Measurements from ENCODE around the gene INPP4B.

Gene INPP4B

DNA sequence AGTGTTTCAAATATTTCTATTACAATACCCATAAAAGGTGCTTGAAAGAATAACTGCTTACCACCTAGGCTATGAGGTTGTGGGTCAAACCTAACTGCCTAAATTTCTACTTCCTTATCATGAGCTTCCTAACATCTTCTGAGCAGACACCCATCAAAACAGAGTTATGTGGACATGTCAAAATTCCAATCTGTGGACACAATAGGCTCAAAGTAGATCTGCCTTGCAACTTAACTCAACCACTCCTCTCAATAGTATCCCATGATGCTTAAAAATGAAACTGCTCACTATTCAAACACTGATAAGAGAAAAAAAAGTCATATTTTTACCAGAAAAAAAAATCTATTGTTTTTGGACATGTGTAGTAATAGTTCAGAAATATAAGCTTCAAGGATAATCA, 462.7 kb downstream of the INPP4B start:
- TF ChIP-seq, protein P1, sequence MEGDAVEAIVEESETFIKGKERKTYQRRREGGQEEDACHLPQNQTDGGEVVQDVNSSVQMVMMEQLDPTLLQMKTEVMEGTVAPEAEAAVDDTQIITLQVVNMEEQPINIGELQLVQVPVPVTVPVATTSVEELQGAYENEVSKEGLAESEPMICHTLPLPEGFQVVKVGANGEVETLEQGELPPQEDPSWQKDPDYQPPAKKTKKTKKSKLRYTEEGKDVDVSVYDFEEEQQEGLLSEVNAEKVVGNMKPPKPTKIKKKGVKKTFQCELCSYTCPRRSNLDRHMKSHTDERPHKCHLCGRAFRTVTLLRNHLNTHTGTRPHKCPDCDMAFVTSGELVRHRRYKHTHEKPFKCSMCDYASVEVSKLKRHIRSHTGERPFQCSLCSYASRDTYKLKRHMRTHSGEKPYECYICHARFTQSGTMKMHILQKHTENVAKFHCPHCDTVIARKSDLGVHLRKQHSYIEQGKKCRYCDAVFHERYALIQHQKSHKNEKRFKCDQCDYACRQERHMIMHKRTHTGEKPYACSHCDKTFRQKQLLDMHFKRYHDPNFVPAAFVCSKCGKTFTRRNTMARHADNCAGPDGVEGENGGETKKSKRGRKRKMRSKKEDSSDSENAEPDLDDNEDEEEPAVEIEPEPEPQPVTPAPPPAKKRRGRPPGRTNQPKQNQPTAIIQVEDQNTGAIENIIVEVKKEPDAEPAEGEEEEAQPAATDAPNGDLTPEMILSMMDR (IDR thresholded peaks at IDR 0.05; ENCODE audit: borderline replicate concordance, insufficient read depth, low read depth, low read length): no peak
- no peak overlapping the region for H3K4me3 ChIP-seq (ENCODE audit: low read depth, low read length)

DNA sequence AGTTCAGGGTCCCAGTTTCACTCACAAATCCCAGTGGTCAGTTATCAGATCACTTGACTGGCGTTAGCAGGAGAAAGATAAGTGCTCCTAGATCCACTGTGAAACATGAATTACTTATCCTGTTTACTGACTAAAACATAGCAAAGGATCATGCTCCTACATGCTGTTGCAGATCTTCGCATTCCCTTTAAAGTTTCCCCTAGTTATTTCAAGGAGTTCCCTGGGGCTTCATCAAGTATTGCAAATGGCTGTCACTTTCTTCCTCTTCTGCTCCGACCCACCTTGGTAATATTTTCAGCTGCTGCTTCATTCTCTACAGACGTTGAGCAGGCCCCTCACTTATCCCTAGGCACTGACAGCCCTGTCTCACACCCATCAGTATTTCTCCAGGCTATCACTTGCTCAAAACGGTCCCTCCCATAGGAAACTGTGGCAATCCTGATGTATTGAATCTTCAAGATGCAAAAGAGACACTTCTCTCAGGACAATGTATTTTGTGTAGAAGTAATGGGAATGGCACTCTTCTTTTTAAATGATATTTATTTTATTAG, 466.0 kb downstream of the INPP4B start:
- TF ChIP-seq, protein P1 (IDR thresholded peaks at IDR 0.05; ENCODE audit: borderline replicate concordance, insufficient read depth, low read depth, low read length): no peak
- no peak overlapping the region for H3K4me3 ChIP-seq (ENCODE audit: low read depth, low read length)

DNA sequence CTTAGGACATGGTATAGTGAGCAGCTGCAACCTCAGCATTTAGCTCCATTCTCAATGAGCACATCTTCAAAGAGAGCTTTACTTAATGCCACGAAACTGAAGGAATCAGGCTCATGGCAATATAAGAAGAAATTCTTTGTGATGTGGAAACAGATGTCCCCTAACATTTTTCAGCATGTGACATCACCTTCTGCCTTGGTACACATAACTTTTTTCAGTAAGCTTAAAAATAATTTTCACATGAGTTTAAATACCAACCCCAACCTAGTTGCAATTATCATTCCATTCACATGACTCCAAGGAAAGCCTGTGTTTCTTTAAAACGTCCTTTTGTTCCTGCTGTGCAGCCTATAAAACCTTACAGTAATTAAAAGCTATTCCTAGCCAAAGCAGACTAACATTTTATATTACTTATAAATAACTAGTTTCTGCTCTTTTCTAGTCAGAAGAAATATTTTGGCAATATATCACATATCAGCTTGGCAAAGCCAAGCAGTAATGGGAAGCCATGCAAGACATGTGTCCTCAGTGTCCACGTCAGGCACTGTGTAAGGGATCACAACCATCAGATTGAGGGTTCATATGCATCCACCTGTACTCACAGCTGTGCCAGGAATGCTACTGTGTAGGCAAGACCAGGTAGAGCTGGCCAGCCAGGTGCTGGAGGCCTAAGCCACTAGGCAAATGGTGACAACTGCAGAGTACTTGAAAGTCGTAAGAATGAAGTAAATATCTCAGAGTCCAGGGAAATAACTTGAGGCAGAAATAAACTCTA, 466.6 kb downstream of the INPP4B start:
- TF ChIP-seq, protein P1 (IDR thresholded peaks at IDR 0.05; ENCODE audit: borderline replicate concordance, insufficient read depth, low read depth, low read length): no peak
- no peak overlapping the region for H3K4me3 ChIP-seq (ENCODE audit: low read depth, low read length)

DNA sequence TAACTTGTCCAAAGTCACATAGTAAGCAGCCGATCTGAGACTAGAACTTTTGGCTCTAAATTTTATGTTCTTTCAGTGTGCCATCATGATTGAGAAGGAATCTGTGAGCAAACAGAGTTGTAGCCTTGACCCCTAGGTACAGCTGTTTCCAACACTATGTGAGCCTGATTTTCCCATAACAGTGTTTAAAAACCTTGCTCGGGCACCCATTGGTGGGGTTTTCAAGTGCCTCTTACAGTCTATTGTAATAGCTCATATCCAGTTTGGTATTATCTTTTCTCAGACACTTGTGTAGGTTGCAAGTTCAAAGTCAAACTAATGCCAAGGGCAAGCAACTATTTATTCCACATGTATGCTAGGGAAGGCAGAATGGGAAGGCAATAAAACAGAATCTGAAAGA, 467.9 kb downstream of the INPP4B start:
- H3K4me3 ChIP-seq (ENCODE audit: low read depth, low read length): no peak overlapping the region
- TF ChIP-seq, protein P1 (IDR thresholded peaks at IDR 0.05; ENCODE audit: borderline replicate concordance, insufficient read depth, low read depth, low read length): no peak

DNA sequence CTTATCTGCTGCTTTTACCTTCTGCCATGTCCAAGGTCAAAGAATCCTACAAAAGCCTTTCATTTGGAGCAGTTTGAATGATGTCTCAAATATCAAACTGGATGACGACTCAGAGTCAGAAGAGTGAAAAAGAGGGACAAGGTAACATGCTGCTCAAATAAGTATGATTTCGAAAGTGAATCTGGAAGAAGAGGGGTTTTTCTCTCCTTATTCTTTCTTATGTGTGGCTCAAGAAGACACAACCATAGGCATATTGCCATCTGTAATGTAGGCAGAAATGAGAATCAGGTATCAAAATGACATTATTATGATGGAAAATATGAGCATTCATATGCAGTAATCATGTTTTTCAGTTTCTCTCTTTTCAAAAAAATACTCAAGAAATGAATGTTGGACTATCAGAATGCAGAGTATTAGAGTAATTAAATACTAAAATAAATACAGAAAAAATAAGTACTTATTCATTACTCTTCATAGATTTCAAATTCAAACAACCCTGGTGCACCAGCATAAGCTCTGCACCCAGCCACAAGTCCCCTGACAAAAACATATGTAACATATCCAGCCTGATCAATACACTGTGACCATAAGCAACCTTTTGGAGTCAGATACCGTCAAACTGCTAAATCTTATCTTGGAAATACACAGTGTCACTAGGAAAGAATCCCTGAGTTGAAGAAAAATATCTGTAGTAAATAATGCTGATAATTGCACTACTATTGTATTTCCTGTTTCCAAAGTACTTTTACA, 468.6 kb downstream of the INPP4B start:
- TF ChIP-seq, protein P1 (IDR thresholded peaks at IDR 0.05; ENCODE audit: borderline replicate concordance, insufficient read depth, low read depth, low read length): no peak
- H3K4me3 ChIP-seq (ENCODE audit: low read depth, low read length): no peak overlapping the region

DNA sequence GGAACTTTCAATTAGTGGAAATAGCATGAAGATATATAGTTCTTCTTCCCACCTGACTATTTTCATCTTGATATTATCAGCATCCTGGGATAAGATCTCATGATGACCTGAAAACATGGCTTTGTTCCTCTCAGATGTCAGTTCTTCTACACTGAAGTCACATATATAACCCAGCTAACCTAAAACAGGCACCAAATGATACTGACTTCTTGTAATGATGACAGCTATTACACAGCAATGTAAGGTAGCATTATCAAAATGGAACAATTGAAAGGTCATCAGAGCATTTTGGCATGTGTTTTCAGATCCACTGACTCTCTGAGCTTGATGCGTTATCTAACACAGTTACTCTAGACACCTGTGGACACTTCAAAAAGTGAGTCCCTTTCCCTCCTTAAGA, 469.9 kb downstream of the INPP4B start:
- no peak overlapping the region for H3K4me3 ChIP-seq (ENCODE audit: low read depth, low read length)
- TF ChIP-seq, protein P1 (IDR thresholded peaks at IDR 0.05; ENCODE audit: borderline replicate concordance, insufficient read depth, low read depth, low read length): no peak

Data from GM12875 (cell line).